T-helper 1 cell treated with Interleukin-12 subunit alpha and Interleukin-12 subunit beta and Interleukin-4 antibody, amounts not matched to agents 30 μg/mL and 1 μg/mL, for 36 hours (primary cell): ENCODE data around the gene DNAH2.
"Not testable (repeated sequence)": the region's sequence is repeated elsewhere in the genome, so short reads cannot be mapped to it uniquely, and the experiment has no call there.

ENCODE experiments used
- H3K27ac Mint-ChIP-seq: one replicate; pipeline ENCODE4 v1.8.0; 2021; ENCODE audit warnings: mild to moderate bottlenecking, mixed read lengths
- H3K27me3 Mint-ChIP-seq: one replicate; pipeline ENCODE4 v1.8.0; 2021; ENCODE audit warnings: low read depth, mixed read lengths
- H3K36me3 Mint-ChIP-seq: one replicate; pipeline ENCODE4 v1.8.0; 2021; ENCODE audit warnings: low read depth, mixed read lengths
- H3K4me1 Mint-ChIP-seq: one replicate; pipeline ENCODE4 v1.8.0; 2021; ENCODE audit warnings: low read depth, mixed read lengths
- H3K4me3 Mint-ChIP-seq: one replicate; pipeline ENCODE4 v1.8.0; 2021; ENCODE audit warnings: mild to moderate bottlenecking, moderate library complexity, mixed read lengths
- H3K9me3 Mint-ChIP-seq: one replicate; pipeline ENCODE4 v1.8.0; 2021; ENCODE audit warnings: mixed read lengths

The DNAH2 gene

DNA sequence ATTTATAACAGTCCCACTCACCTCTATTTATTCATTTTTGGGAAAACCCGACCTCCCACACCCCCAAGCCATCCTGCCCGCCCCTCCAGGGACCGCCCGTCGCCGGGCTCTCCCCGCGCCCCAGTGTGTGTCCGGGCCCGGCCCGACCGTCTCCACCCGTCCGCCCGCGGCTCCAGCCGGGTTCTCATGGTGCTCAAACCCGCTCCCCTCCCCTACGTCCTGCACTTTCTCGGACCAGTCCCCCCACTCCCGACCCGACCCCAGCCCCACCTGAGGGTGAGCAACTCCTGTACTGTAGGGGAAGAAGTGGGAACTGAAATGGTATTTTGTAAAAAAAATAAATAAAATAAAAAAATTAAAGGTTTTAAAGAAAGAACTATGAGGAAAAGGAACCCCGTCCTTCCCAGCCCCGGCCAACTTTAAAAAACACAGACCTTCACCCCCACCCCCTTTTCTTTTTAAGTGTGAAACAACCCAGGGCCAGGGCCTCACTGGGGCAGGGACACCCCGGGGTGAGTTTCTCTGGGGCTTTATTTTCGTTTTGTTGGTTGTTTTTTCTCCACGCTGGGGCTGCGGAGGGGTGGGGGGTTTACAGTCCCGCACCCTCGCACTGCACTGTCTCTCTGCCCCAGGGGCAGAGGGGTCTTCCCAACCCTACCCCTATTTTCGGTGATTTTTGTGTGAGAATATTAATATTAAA is 136.7 kb downstream of the DNAH2 start:
- Mint-ChIP-seq H3K27ac (no peak overlapping the region), H3K27me3 (no peaks in the 10 kb centered on the region), H3K9me3 (no peaks in the 10 kb centered on the region), H3K4me1 (peaks cover 37% of the 10 kb centered on the region), H3K36me3 (peaks cover 11% of the 10 kb centered on the region), H3K4me3 (no peak overlapping the region)

DNA sequence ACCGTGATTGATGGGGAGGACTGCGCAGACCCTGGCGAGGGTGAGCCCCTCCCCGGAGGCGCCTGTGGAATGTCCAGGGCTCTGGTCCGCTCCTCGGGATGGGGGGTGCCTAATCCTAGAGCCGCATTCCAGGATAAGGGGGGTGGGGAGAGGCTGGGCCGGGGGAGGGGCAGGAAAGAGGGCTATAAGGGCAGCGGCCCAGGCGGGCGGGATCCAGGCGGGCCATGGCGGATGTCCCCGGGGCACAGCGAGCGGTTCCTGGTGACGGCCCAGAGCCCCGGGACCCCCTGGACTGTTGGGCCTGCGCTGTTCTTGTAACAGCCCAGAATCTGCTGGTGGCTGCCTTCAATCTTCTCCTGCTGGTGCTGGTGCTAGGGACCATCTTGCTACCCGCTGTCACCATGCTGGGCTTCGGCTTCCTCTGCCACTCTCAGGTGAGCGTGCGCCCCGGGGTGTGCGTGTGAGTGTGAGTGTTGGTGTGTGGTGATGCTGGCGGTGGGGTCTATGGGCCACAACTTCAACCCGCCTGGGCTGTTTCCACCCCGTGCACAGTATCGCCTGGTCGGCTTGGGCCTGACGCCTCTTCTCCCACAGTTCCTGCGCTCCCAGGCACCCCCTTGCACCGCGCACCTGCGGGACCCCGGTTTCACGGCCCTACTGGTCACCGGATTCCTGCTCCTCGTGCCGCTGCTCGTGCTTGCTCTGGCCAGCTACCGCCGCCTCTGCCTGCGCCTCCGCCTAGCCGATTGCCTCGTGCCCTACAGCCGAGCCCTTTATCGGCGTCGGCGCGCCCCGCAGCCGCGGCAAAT is 137.5 kb downstream of the DNAH2 start, which contains the start of gene TMEM88:
TSS of gene TMEM88 (plus strand) at position 216 of the 809 bp plus-strand sequence. CDS start at position 225, 9 bp downstream.
- Mint-ChIP-seq H3K27me3 (no peaks in the 10 kb centered on the region), H3K36me3 (peaks cover 8% of the 10 kb centered on the region), H3K4me3 (no peak within 1 kb of the TSS), H3K4me1 (peaks cover 36% of the 10 kb centered on the region), H3K9me3 (no peaks in the 10 kb centered on the region), H3K27ac (no peak within 1 kb of the TSS)

DNA sequence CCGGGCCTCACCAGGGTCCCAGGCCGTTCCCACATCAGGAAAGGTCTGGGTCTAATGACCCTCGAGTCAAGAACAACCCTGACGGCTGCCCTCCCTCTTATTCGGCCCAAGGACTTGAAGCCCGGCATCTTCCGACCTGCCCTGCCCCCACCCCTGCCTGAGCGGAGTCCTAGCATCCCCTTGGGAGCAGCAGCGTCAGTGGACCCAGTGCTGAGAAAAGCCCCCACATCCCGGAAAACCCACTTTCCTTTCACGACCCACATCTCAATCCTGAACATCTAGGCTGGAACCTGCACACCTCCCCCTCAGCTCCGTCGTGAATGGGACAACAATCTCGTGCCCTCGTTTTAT is 138.1 kb downstream of the DNAH2 start:
- Mint-ChIP-seq H3K4me3 (no peak overlapping the region), H3K36me3 (peaks cover 8% of the 10 kb centered on the region), H3K27ac (no peak overlapping the region), H3K9me3 (no peaks in the 10 kb centered on the region), H3K4me1 (peaks cover 32% of the 10 kb centered on the region), H3K27me3 (no peaks in the 10 kb centered on the region)

DNA sequence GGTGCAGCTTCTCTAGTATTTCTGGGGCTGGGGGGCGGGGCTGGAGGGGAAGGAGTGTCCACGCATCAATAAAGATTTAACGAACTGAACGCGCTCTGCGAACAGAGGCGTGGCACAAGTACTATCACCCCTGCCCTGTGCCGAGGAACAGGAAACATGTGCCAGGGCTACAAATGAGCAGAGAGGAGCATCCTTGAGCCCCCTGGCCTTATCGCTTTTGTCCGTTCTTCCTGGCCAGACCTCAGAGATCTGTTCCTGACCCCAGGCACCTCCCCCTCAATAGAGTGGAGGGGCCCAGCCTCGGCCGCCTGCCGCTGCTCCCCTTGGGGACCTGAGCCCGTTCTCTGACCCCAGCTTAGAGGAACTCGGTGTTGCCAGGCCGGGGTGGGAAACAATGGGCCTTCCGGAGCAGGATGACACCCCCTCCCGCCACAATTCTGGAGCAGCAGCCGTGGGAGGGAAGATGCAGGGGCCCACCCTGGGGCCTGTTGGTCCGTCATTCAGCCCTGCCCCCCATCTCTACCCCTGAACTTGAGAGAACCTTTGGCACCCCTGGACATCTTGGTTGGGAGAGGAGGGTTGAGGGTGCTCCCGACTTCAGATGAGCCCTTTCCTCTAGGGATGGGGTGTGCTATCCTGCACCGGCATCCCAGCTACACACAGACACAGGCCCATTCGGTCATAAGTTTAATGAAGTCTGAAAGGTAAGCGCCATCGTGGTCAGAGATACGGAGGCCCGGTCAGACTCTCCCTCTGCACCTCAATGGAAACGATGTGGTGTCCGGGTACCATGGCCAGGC is 138.7 kb downstream of the DNAH2 start:
- Mint-ChIP-seq H3K9me3 (no peaks in the 10 kb centered on the region), H3K27ac (no peak overlapping the region), H3K4me1 (peaks cover 30% of the 10 kb centered on the region), H3K36me3 (peaks cover 8% of the 10 kb centered on the region), H3K4me3 (no peak overlapping the region), H3K27me3 (no peaks in the 10 kb centered on the region)

DNA sequence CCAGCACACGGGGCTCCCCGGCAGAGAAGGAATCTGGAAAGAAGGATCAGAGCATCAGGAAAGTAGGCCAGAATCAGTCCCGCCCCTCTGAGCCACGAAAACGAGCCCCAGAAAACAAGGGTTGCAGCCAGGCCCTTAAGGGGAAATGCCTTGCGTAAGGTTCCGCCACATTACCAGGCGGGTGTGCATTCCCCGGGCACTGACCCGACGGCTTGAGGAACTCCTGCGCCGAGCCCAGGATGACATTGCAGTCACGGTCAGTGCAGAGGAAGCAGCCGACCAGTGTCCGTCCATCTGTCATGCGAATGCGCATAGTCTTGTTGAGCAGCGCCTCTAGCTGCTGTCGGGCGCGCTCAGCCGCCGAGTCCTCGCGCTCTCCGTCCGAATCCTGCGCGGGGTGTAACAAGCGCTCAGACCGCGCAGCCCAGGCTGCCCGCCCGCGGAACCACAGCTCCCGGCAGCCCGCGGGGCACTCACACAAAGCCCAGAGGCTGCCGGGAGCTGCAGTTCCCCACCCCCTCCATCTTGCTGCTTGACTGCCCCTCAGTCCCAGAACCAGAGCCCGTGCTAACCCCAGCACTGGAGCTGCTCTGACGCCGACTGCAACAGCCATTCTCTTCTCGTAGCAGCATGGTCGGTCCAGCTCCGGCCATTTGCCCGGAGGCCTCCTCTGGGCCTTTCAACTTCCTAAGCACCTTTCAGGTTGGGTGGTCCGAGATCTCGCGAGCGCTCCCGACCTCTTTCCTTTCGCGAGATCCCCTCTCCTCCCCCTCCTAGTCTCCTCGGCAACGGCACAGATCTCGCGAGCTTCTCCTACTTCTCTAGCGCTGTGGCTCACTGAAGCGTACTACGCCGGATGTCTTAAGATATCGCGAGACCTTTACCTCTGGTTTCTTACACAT is 139.5 kb downstream of the DNAH2 start, which contains the start of gene NAA38:
TSS of gene NAA38 (minus strand) at position 749 of the 902 bp plus-strand sequence. CDS start at position 653, 96 bp downstream.
- H3K4me3 Mint-ChIP-seq, result no peak within 1 kb of the TSS
- no peaks in the 10 kb centered on the region for H3K27me3 Mint-ChIP-seq
- peaks cover 22% of the 10 kb centered on the region for H3K4me1 Mint-ChIP-seq
- H3K36me3 Mint-ChIP-seq, result peaks cover 4% of the 10 kb centered on the region
- no peaks in the 10 kb centered on the region for H3K9me3 Mint-ChIP-seq
- H3K27ac Mint-ChIP-seq, result no peak within 1 kb of the TSS

DNA sequence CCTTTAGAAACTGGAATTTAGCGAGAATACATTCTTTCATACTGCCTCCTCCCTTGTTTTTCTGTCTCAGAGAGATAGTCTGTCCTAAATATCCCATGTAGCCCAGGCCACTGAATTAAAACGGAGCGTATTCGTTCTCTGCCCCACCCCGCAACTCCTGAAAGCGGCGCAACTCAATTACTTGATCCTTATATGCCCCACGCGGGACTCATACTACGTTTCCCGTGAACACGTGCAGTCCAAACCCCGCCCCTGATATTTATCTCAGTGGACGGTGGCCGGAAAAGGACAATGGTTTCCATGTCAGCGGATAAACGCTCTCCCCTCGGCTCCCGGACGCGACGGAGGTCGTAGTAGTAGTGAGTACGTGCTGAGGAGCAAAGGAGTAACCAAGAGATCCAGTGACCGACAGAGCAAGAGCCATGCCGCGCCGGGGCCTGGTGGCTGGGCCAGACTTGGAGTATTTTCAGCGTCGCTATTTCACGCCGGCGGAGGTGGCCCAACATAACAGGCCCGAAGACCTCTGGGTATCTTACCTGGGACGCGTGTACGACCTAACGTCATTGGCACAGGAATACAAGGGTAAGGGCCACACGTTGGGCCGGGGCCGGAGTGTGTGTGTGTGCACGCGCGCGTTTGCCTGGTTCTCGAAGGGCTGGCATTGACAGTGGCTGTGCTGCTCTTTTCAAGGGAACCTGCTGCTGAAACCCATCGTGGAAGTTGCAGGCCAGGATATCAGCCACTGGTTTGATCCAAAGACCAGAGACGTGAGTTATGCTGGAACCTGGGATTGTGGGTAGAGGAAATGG is 140.4 kb downstream of the DNAH2 start, which contains the start of gene CYB5D1:
TSS of gene CYB5D1 (plus strand) at position 291 of the 809 bp plus-strand sequence. CDS start at position 423, 132 bp downstream.
- H3K4me3 Mint-ChIP-seq, result no peak within 1 kb of the TSS
- H3K27me3 Mint-ChIP-seq, result no peaks in the 10 kb centered on the region
- H3K36me3 Mint-ChIP-seq, result peaks cover 3% of the 10 kb centered on the region
- H3K27ac Mint-ChIP-seq, result no peak within 1 kb of the TSS
- H3K9me3 Mint-ChIP-seq, result no peaks in the 10 kb centered on the region
- peaks cover 20% of the 10 kb centered on the region for H3K4me1 Mint-ChIP-seq

DNA sequence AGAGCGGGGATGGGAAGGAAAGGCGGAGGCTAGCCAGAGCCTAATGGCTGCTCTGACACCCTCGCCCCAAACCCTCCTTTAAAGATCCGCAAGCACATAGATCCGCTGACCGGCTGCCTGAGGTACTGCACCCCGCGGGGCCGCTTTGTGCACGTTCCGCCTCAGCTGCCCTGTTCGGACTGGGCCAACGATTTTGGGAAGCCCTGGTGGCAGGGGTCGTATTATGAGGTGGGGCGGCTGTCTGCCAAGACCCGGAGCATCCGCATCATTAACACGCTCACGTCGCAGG is 140.9 kb downstream of the DNAH2 start:
- peaks cover 20% of the 10 kb centered on the region for H3K4me1 Mint-ChIP-seq
- H3K27me3 Mint-ChIP-seq, result no peaks in the 10 kb centered on the region
- H3K4me3 Mint-ChIP-seq, result no peak overlapping the region
- H3K36me3 Mint-ChIP-seq, result peaks cover 3% of the 10 kb centered on the region
- H3K27ac Mint-ChIP-seq, result no peak overlapping the region
- H3K9me3 Mint-ChIP-seq, result no peaks in the 10 kb centered on the region

DNA sequence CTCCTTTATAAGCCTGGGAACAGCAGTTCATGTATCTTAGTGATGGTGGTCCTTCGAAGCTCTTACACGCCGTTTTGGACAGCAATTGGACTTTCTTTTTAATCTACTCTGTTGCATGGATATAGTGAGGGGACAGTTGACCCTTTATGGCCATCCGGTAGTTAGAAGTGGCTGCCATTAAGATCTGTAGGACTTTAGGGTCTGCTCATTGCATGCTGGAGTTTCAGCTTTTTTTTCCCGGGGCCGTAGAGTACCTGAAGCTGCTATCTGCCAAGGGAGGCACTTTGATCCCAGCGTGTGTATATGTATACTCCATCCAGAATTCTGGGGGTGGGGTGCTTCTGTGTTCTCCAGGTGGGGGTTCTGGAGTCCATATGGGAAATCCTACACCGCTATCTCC is 141.5 kb downstream of the DNAH2 start:
- Mint-ChIP-seq H3K36me3 (peaks cover 3% of the 10 kb centered on the region), H3K27me3 (no peaks in the 10 kb centered on the region), H3K9me3 (no peaks in the 10 kb centered on the region), H3K27ac (no peak overlapping the region), H3K4me1 (peaks cover 20% of the 10 kb centered on the region), H3K4me3 (no peak overlapping the region)

DNA sequence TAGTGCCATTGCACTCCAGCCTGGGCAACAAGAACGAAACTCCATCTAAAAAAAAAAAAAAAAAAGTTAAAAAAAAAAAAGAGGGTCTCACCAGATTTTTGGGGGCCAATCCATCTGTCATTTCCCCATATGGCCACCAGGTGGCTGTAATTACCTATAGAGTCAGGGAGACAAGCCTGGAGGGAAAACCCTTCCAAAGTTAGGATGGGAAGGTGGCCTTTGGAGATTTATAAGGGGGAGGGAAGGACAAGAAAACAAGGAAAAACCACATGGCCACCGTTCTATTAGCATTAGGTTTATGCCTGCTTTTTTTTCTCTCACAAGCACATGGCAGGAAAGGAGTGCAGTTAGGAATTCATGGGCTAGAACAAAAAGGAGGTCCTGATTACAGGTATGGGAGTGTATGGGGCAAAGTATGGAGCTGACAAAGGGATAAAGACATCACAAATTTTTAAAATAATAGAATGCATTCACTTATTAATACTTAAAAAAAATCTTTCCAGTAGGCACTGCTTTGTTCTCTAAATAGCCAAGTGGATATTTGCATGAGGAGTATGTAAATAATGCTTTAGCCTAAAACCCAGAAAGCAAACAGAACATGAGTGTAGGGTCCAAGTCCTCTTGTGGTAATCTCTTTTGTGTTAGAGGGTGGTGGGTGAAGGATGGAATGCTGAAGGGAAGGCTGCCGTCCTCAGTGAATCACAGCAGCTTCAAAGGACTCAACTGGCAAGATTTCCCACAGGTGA is 145.3 kb downstream of the DNAH2 start:
- H3K27me3 Mint-ChIP-seq, result no peaks in the 10 kb centered on the region
- no peaks in the 10 kb centered on the region for H3K9me3 Mint-ChIP-seq
- peaks cover 6% of the 10 kb centered on the region for H3K36me3 Mint-ChIP-seq
- H3K27ac Mint-ChIP-seq, result no peak overlapping the region
- H3K4me1 Mint-ChIP-seq, result peaks cover 21% of the 10 kb centered on the region
- no peak overlapping the region for H3K4me3 Mint-ChIP-seq

DNA sequence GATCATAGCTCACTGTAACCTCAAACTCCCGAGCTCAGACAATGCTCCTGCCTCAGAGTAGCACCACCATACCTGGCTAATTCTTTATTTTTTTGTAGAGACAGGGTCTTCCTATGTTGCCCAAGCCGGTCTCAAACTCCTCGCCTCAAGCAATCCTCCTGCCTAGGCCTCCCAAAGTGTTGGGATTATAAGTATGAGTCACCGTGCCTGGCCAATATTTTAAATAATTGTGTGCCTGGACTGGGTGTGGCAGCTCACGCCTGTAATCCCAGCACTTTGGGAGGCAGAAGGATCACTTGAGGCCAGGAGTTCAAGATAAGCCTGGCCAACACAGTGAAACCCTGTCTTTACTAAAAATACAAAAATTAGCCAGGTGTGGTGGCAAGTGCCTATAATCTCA is 146.8 kb downstream of the DNAH2 start:
- not testable (repeated sequence) for H3K4me3 Mint-ChIP-seq, H3K9me3 Mint-ChIP-seq, H3K27ac Mint-ChIP-seq, H3K36me3 Mint-ChIP-seq, H3K27me3 Mint-ChIP-seq
- H3K4me1 Mint-ChIP-seq, result peaks cover 24% of the 10 kb centered on the region

DNA sequence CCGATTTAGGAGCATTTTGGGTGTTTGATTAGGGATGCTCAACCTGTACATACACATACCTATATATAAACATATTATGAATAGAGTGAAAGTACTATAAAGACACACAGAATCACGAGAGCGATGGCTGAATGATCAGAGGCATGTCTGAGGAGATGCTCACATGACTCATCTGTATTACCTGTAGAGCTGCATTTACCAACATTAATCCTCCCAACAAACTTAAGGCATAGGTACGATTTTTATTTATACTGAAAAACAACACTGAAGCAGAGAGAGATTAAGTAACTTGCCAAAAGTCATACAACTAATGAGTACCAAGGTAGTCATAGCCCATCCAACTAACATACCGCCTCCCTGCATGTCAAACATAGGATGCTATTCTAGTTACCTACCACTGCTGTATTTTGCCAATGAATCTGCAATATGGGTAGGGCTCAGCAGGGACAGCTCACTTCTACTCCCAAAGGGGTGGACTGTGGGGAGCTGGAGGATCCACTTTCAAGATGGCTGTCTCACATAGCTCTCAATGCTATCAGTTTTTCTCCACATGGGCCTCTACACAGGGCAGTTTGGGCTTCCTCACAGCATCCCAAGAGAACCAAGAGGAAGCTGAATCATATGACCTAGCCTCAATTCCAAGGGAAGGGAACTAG is 147.6 kb downstream of the DNAH2 start:
- Mint-ChIP-seq H3K9me3 (no peaks in the 10 kb centered on the region), H3K36me3 (peaks cover 8% of the 10 kb centered on the region), H3K4me3 (no peak overlapping the region), H3K27me3 (no peaks in the 10 kb centered on the region), H3K27ac (no peak overlapping the region), H3K4me1 (peaks cover 20% of the 10 kb centered on the region)

DNA sequence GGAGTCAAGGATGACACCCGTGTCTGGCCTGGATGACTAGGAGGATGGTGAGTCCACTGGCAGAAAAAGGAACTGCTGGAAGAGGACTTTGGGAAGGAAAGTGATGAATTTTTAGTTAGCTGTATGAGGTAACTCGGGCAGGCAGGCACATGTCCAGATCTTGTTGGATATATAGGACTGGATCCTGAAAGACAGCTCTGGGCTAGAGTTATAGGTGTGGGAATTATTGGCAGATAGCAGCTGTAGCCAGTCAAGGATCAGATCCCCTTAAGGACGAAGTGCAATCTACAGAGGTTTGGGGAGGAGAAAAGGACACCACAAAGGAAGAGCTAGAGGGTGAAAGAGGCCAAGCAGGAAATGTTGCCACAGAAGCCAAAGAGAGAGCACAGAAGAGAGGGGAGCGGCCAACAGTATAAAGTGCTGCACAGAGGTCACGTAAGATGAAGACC is 150.4 kb downstream of the DNAH2 start:
- no peaks in the 10 kb centered on the region for H3K27me3 Mint-ChIP-seq
- H3K9me3 Mint-ChIP-seq, result no peaks in the 10 kb centered on the region
- H3K36me3 Mint-ChIP-seq, result peaks cover 8% of the 10 kb centered on the region
- H3K27ac Mint-ChIP-seq, result peak overlapping the region; percentile 62
- H3K4me1 Mint-ChIP-seq, result peaks cover 18% of the 10 kb centered on the region
- peak overlapping the region; percentile 55 for H3K4me3 Mint-ChIP-seq
